GM23338 (cell line): ENCODE data around the gene TPCN2. TPM values are rescaled to one million over a fixed set of nuclear protein-coding genes. Genes with fewer than 3 reads are reported as not detected.

Experiments used
- ATAC-seq: fragments of 200-7000 bp; cut with Tn5 transposase; 3 replicates; pipeline ENCODE4 v1.9.1; 2020
- DNase-seq: peaks from one replicate; pipeline ENCODE4 v3.0.0-alpha.2; 2015; ENCODE audit warnings: low spot score
- H2AFZ ChIP-seq: fragments of 200-600 bp; sonication (generic); 2 replicates; pipeline ENCODE4 v1.8.0; 2016; ENCODE audit warnings: antibody characterized with exemption, mild to moderate bottlenecking, moderate library complexity
- H3F3A ChIP-seq: fragments of 200-600 bp; sonication (generic); replicated peaks from 2 replicates; pipeline ENCODE4 v1.8.0; 2017; ENCODE audit warnings: antibody characterized with exemption, mixed run types, low read depth
- H3K27ac ChIP-seq: fragments of 200-600 bp; sonication (generic); 2 replicates; pipeline ENCODE4 v1.6.1; 2016; ENCODE audit warnings: low read depth
- H3K27me3 ChIP-seq: fragments of 200-600 bp; sonication (generic); 2 replicates; pipeline ENCODE4 v1.8.0; 2016; ENCODE audit warnings: mild to moderate bottlenecking, mixed run types, moderate library complexity; ENCODE audit not compliant: insufficient read depth
- H3K36me3 ChIP-seq: fragments of 200-600 bp; sonication (generic); 2 replicates; pipeline ENCODE4 v1.8.0; 2016; ENCODE audit warnings: mild to moderate bottlenecking; ENCODE audit not compliant: insufficient read depth
- H3K4me1 ChIP-seq: fragments of 200-600 bp; sonication (generic); 2 replicates; pipeline ENCODE4 v1.8.0; 2016; ENCODE audit warnings: mild to moderate bottlenecking, moderate library complexity; ENCODE audit not compliant: insufficient read depth
- H3K4me2 ChIP-seq: fragments of 200-600 bp; sonication (generic); 2 replicates; pipeline ENCODE4 v1.7.1; 2017; ENCODE audit warnings: mixed run types
- H3K4me3 ChIP-seq: fragments of 200-600 bp; sonication (generic); 2 replicates; pipeline ENCODE4 v1.6.1; 2016; ENCODE audit warnings: mixed run types
- H3K79me2 ChIP-seq: fragments of 200-600 bp; sonication (generic); replicated peaks from 2 replicates; pipeline ENCODE4 v1.8.0; 2017; ENCODE audit warnings: mild to moderate bottlenecking; ENCODE audit not compliant: insufficient read depth
- H3K9me2 ChIP-seq: fragments of 200-600 bp; sonication (generic); 2 replicates; pipeline ENCODE4 v1.8.0; 2017; ENCODE audit not compliant: insufficient read depth
- H4K20me1 ChIP-seq: fragments of 200-600 bp; sonication (generic); replicated peaks from 2 replicates; pipeline ENCODE4 v1.8.0; 2017; ENCODE audit warnings: mild to moderate bottlenecking; ENCODE audit not compliant: insufficient read depth
- H3K27ac Mint-ChIP-seq: 2 replicates; pipeline ENCODE4 v1.8.0; 2020; ENCODE audit warnings: inconsistent platforms, mild to moderate bottlenecking, moderate library complexity, mixed read lengths
- H3K27me3 Mint-ChIP-seq: 3 replicates; pipeline ENCODE4 v1.8.0; 2022; ENCODE audit warnings: low read depth, mild to moderate bottlenecking, moderate library complexity, mixed read lengths, inconsistent platforms; ENCODE audit not compliant: insufficient read depth, poor library complexity
- H3K36me3 Mint-ChIP-seq: 3 replicates; pipeline ENCODE4 v1.8.0; 2021; ENCODE audit warnings: low read depth, mild to moderate bottlenecking, inconsistent platforms, moderate library complexity, mixed read lengths
- H3K4me1 Mint-ChIP-seq: 3 replicates; pipeline ENCODE4 v1.8.0; 2020; ENCODE audit warnings: mild to moderate bottlenecking, inconsistent platforms, mixed read lengths
- H3K4me3 Mint-ChIP-seq: 3 replicates; pipeline ENCODE4 v1.8.0; 2021; ENCODE audit warnings: moderate library complexity, mild to moderate bottlenecking, inconsistent platforms, mixed read lengths
- H3K9me3 Mint-ChIP-seq: 3 replicates; pipeline ENCODE4 v1.8.0; 2020; ENCODE audit warnings: moderate library complexity, mild to moderate bottlenecking, inconsistent platforms, mixed read lengths
- CREB1 ChIP-seq: fragments of 250-450 bp; sonication (Bioruptor Pico); IDR thresholded peaks from 2 replicates; pipeline ENCODE4 v1.5.0; 2020; ENCODE audit warnings: low read depth, mild to moderate bottlenecking, moderate library complexity
- EZH2 ChIP-seq: fragments of 200-600 bp; sonication (generic); IDR thresholded peaks from one replicate; pipeline ENCODE4 v1.8.0; 2017; ENCODE audit warnings: antibody characterized with exemption, mild to moderate bottlenecking, low read depth; ENCODE audit not compliant: unreplicated experiment
- EZH2phosphoT487 ChIP-seq: fragments of 200-600 bp; sonication (generic); IDR thresholded peaks from one replicate; pipeline ENCODE4 v1.8.1; 2018; ENCODE audit warnings: antibody characterized with exemption; ENCODE audit not compliant: unreplicated experiment
- POLR2AphosphoS5 ChIP-seq: IDR thresholded peaks from 2 replicates; pipeline ENCODE4 v1.6.1; 2016; ENCODE audit warnings: antibody characterized with exemption, low read depth
- STAT1 ChIP-seq: IDR thresholded peaks from one replicate; pipeline ENCODE4 v1.6.1; 2016; ENCODE audit warnings: antibody characterized with exemption; ENCODE audit not compliant: unreplicated experiment
- ZNF114 ChIP-seq: fragments of 250-450 bp; sonication (Bioruptor Pico); IDR thresholded peaks from 2 replicates; pipeline ENCODE4 v1.5.0; 2020; ENCODE audit warnings: mild to moderate bottlenecking, moderate library complexity
- ZNF331 ChIP-seq: fragments of 250-450 bp; sonication (Bioruptor Pico); IDR thresholded peaks from 2 replicates; pipeline ENCODE4 v1.5.0; 2020; ENCODE audit warnings: low read depth, mild to moderate bottlenecking, moderate library complexity
- polyA plus RNA-seq: library from polyadenylated mRNA; unstranded; fragments of >200 nt; fragmentation: Nextera tagmentation; extraction: Ambion mirVana; gene quantifications from 2 replicates; pipeline ENCODE4 v1.2.1, GENCODE V29; 2016
- total RNA-seq: library from RNA; depleted of rRNA; stranded (reverse); fragments of >200 nt; shearing (Covaris generic); gene quantifications from 2 replicates; pipeline ENCODE4 v1.2.3, GENCODE V29; 2014
- TF ChIP-seq, protein P1 (sequence below): IDR thresholded peaks from 2 replicates; pipeline ENCODE4 v1.6.1; 2016; ENCODE audit warnings: antibody characterized with exemption
- TF ChIP-seq, protein P2 (sequence below), 2 experiments: fragments of 200-600 bp in 1 of 2; sonication (generic) in 1 of 2; conservative IDR thresholded peaks; 2 replicates each; pipeline versions ENCODE4 v1.5.1 to v1.6.1; 2016 to 2017; ENCODE audit warnings: antibody characterized with exemption in 2 of 2, low read depth in 2 of 2, mild to moderate bottlenecking in 2 of 2, moderate library complexity in 1 of 2
- TF ChIP-seq, protein P3 (sequence below): fragments of 250-450 bp; sonication (Bioruptor Pico); IDR thresholded peaks from 2 replicates; pipeline ENCODE4 v1.5.0; 2020; ENCODE audit warnings: mild to moderate bottlenecking, moderate library complexity
- TF ChIP-seq, protein P4 (sequence below): IDR thresholded peaks from one replicate; pipeline ENCODE4 v1.6.1; 2018; ENCODE audit warnings: antibody characterized with exemption; ENCODE audit not compliant: unreplicated experiment

The TPCN2 gene
- total and polyA plus RNA-seq, 2 experiments from 2014 or later, result 5.8 to 14.7 TPM

DNA sequence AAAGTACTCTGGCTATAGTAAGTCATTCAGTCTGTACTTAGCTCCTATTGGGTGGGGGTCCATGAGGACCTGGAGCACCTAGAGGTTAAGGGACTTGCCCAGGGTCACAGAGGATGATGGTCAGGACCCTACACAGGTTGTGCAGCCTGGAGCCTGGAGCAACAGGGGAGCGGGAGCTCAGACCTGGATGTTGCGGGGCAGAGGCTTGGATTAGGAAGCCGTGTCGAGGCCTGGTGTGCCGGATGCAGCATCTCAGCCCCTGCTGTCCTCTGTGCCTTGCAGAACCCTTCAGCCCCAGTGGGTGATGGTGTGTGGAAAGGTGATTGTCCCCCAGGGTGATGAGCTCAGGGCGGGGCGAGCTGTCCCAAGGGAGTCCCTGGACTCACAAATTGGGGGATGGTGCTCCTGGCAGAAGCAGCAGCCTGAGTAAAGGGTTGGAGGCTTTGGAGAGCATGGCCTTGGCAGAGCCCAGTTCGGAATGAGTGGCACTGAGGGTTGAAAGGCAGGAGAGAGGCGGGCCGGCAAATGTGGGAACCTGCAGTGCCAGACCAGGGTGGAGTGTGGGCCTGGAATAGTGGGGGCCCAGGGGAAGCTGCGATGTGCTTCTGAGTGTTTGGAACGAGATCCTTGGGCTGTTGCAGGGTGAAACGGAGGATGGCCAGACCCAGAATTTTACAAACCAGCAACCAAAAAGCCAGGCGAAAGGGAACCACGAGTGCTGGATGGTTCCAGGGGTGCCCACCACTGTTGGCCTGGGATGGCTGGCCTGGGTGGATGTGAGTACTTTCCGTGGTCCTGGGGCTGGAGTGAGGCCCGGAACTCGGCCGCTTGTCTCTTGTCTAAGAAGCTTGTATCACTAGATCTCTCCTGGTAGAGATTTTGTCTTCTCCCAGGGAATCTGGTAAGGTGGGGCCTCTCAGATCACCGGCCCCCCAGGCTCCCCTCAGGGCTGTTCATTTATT is 2.9 kb downstream of the TPCN2 start:
- no peak overlapping the region for H3K27ac ChIP-seq
- H4K20me1 ChIP-seq, result no peaks in the 10 kb centered on the region; the same call in 1 of the 2 replicates
- TF ChIP-seq ZNF331 (CRISPR knock-in tag) (no peak), POLR2AphosphoS5 (no peak), ZNF114 (no peak), EZH2 (no peak), EZH2phosphoT487 (no peak), STAT1 (no peak), CREB1 (CRISPR knock-in tag) (no peak)
- TF ChIP-seq, protein P1, sequence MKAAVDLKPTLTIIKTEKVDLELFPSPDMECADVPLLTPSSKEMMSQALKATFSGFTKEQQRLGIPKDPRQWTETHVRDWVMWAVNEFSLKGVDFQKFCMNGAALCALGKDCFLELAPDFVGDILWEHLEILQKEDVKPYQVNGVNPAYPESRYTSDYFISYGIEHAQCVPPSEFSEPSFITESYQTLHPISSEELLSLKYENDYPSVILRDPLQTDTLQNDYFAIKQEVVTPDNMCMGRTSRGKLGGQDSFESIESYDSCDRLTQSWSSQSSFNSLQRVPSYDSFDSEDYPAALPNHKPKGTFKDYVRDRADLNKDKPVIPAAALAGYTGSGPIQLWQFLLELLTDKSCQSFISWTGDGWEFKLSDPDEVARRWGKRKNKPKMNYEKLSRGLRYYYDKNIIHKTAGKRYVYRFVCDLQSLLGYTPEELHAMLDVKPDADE, result no peak
- TF ChIP-seq, protein P2, sequence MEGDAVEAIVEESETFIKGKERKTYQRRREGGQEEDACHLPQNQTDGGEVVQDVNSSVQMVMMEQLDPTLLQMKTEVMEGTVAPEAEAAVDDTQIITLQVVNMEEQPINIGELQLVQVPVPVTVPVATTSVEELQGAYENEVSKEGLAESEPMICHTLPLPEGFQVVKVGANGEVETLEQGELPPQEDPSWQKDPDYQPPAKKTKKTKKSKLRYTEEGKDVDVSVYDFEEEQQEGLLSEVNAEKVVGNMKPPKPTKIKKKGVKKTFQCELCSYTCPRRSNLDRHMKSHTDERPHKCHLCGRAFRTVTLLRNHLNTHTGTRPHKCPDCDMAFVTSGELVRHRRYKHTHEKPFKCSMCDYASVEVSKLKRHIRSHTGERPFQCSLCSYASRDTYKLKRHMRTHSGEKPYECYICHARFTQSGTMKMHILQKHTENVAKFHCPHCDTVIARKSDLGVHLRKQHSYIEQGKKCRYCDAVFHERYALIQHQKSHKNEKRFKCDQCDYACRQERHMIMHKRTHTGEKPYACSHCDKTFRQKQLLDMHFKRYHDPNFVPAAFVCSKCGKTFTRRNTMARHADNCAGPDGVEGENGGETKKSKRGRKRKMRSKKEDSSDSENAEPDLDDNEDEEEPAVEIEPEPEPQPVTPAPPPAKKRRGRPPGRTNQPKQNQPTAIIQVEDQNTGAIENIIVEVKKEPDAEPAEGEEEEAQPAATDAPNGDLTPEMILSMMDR (conservative IDR thresholded peaks at IDR 0.05; ENCODE audit: low read depth in 2 of 2), result no peak
- TF ChIP-seq, protein P3, sequence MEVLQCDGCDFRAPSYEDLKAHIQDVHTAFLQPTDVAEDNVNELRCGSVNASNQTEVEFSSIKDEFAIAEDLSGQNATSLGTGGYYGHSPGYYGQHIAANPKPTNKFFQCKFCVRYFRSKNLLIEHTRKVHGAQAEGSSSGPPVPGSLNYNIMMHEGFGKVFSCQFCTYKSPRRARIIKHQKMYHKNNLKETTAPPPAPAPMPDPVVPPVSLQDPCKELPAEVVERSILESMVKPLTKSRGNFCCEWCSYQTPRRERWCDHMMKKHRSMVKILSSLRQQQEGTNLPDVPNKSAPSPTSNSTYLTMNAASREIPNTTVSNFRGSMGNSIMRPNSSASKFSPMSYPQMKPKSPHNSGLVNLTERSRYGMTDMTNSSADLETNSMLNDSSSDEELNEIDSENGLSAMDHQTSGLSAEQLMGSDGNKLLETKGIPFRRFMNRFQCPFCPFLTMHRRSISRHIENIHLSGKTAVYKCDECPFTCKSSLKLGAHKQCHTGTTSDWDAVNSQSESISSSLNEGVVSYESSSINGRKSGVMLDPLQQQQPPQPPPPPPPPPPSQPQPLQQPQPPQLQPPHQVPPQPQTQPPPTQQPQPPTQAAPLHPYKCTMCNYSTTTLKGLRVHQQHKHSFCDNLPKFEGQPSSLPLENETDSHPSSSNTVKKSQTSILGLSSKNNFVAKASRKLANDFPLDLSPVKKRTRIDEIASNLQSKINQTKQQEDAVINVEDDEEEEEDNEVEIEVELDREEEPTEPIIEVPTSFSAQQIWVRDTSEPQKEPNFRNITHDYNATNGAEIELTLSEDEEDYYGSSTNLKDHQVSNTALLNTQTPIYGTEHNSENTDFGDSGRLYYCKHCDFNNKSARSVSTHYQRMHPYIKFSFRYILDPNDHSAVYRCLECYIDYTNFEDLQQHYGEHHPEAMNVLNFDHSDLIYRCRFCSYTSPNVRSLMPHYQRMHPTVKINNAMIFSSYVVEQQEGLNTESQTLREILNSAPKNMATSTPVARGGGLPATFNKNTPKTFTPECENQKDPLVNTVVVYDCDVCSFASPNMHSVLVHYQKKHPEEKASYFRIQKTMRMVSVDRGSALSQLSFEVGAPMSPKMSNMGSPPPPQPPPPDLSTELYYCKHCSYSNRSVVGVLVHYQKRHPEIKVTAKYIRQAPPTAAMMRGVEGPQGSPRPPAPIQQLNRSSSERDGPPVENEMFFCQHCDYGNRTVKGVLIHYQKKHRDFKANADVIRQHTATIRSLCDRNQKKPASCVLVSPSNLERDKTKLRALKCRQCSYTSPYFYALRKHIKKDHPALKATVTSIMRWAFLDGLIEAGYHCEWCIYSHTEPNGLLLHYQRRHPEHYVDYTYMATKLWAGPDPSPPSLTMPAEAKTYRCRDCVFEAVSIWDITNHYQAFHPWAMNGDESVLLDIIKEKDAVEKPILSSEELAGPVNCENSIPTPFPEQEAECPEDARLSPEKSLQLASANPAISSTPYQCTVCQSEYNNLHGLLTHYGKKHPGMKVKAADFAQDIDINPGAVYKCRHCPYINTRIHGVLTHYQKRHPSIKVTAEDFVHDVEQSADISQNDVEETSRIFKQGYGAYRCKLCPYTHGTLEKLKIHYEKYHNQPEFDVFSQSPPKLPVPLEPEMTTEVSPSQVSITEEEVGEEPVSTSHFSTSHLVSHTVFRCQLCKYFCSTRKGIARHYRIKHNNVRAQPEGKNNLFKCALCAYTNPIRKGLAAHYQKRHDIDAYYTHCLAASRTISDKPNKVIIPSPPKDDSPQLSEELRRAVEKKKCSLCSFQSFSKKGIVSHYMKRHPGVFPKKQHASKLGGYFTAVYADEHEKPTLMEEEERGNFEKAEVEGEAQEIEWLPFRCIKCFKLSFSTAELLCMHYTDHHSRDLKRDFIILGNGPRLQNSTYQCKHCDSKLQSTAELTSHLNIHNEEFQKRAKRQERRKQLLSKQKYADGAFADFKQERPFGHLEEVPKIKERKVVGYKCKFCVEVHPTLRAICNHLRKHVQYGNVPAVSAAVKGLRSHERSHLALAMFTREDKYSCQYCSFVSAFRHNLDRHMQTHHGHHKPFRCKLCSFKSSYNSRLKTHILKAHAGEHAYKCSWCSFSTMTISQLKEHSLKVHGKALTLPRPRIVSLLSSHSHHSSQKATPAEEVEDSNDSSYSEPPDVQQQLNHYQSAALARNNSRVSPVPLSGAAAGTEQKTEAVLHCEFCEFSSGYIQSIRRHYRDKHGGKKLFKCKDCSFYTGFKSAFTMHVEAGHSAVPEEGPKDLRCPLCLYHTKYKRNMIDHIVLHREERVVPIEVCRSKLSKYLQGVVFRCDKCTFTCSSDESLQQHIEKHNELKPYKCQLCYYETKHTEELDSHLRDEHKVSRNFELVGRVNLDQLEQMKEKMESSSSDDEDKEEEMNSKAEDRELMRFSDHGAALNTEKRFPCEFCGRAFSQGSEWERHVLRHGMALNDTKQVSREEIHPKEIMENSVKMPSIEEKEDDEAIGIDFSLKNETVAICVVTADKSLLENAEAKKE (CRISPR knock-in tag), result no peak
- TF ChIP-seq, protein P4, sequence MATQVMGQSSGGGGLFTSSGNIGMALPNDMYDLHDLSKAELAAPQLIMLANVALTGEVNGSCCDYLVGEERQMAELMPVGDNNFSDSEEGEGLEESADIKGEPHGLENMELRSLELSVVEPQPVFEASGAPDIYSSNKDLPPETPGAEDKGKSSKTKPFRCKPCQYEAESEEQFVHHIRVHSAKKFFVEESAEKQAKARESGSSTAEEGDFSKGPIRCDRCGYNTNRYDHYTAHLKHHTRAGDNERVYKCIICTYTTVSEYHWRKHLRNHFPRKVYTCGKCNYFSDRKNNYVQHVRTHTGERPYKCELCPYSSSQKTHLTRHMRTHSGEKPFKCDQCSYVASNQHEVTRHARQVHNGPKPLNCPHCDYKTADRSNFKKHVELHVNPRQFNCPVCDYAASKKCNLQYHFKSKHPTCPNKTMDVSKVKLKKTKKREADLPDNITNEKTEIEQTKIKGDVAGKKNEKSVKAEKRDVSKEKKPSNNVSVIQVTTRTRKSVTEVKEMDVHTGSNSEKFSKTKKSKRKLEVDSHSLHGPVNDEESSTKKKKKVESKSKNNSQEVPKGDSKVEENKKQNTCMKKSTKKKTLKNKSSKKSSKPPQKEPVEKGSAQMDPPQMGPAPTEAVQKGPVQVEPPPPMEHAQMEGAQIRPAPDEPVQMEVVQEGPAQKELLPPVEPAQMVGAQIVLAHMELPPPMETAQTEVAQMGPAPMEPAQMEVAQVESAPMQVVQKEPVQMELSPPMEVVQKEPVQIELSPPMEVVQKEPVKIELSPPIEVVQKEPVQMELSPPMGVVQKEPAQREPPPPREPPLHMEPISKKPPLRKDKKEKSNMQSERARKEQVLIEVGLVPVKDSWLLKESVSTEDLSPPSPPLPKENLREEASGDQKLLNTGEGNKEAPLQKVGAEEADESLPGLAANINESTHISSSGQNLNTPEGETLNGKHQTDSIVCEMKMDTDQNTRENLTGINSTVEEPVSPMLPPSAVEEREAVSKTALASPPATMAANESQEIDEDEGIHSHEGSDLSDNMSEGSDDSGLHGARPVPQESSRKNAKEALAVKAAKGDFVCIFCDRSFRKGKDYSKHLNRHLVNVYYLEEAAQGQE, result no peak
- peaks cover 48% of the 10 kb centered on the region for H3K79me2 ChIP-seq
- Mint-ChIP-seq H3K36me3 (no peaks in the 10 kb centered on the region; the same call in 2 of the 3 replicates), H3K4me3 (no peak overlapping the region; the same call in 2 of the 3 replicates), H3K27ac (peak overlapping the region; percentile 31; the same call in 1 of the 2 replicates), H3K27me3 (peaks cover 3% of the 10 kb centered on the region), H3K4me1 (peaks cover 22% of the 10 kb centered on the region), H3K9me3 (no peaks in the 10 kb centered on the region)
- H2AFZ ChIP-seq, result no peak overlapping the region
- ATAC-seq (no peak), DNase-seq (no peak)
- H3K36me3 ChIP-seq, result no peaks in the 10 kb centered on the region
- no peak overlapping the region for H3K4me2 ChIP-seq
- no peak overlapping the region for H3K4me3 ChIP-seq
- no peaks in the 10 kb centered on the region for H3K27me3 ChIP-seq
- H3K4me1 ChIP-seq, result peaks cover 13% of the 10 kb centered on the region; the same call in 1 of the 2 replicates
- no peaks in the 10 kb centered on the region for H3K9me2 ChIP-seq
- 0 out of 2 replicates have a peak, but pooled peaks cover 2% of the 10 kb centered on the region for H3F3A ChIP-seq
